NCI-H1105 (cell line): Measurements from ENCODE around the gene HS3ST4.

Source experiments
- DNase-seq: peaks from one replicate; lab custom pipeline; 2025; lab: John Stamatoyannopoulos, UW

Gene HS3ST4

DNA sequence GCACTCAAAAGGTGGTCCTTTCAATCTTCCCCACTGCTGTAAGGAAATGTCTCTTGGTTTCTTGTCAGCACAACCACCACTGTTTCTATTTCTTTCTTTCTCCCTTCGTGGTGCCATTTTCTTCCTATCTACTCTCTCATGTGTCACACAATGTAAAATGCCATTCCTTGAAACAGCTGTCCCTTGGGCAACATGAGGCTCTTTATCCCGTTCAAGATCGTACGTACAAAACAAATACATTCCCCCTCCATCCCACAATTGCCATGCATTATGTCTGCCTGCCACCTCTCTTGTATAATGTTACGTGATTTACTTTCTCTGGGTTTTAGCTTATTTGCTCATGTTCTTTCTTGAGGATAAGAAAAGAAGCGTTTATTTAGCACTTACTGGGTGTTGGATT is 410.6 kb downstream of the HS3ST4 start:
- DNase-seq = no peak

- DNase-seq = no peak
Measured at GRCh38 chr16:26108836-26109505, 417.2 kb downstream of the HS3ST4 start.

GRCh38 chr16:26111900-26112299 is 420.1 kb downstream of the HS3ST4 start:
- no peak for DNase-seq

DNA sequence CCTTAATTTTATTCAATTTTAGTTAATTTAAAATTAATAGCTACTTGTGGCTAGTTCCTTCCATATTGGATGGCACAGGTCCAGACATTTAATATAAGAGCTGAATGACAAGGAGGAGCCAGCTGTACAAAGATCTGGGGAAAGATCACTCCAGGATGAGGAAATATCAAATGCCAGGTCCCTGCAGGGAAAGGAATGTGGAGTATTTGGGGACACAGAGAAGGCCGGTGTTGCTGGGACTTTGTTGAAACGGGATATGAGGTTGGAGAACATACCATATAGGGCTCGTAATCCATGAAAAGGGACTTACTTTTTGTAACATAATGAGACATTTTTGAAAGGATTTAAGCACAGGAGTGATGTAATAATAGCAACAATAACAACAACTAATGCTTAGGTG is 426.8 kb downstream of the HS3ST4 start:
- DNase-seq = no peak

- DNase-seq = no peak
Measured at GRCh38 chr16:26120729-26121128, 429.0 kb downstream of the HS3ST4 start.

- no peak for DNase-seq
Measured at GRCh38 chr16:26128296-26128695, 436.5 kb downstream of the HS3ST4 start.

DNA sequence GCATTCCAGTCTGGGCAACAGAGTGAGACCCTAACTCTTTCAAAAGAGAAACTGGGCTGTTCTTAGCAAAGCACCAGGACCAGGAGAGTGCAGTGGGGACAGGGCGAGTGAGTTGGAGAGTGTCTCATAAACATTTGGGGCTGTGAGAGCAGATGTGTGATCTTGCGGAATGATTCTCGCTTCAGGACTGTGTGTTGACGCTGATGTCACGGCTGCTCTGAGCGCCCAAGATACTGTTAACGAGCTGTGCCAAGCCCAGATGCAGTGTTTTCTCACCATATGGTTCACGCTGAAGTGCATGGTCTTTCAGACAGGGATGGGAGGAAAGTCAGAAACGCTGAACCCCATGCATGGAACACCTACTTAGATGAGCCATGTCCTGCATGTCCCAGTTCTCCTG is 438.2 kb downstream of the HS3ST4 start:
- no peak for DNase-seq

DNA sequence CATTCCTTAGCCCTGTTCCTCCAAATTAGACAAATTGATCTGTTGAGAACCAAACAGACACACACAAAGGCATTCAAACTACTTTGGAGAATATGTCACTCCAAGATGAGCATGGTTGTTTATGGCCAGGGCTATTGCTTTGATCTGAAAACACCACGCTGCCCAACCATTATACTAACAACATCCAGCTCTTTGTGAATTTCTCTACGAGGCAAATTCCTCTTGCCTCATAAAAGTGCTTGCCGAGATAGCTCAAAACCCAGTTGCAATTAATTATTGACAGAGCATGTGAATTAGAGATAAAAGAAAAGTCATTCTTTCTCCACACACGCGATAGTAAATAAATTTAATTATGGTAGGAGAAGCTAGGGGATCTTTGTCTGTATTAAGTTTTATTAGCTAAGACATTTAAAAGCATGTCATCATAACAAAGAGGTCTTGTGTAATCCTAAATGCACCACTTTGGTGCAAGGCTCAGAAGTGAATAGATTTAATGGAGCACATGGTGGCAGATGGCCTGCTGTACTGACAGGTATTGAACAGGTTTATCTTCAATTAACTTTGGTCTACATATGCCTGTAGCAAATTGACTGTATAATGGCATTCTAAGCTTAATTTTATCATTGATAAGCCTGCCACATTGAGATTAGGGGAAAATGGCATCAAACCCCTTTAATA is 441.8 kb downstream of the HS3ST4 start:
- DNase-seq = no peak

- DNase-seq = no peak
Measured at GRCh38 chr16:26134588-26134987, 442.8 kb downstream of the HS3ST4 start.

- no peak for DNase-seq
Measured at GRCh38 chr16:26137956-26138355, 446.2 kb downstream of the HS3ST4 start.

DNA sequence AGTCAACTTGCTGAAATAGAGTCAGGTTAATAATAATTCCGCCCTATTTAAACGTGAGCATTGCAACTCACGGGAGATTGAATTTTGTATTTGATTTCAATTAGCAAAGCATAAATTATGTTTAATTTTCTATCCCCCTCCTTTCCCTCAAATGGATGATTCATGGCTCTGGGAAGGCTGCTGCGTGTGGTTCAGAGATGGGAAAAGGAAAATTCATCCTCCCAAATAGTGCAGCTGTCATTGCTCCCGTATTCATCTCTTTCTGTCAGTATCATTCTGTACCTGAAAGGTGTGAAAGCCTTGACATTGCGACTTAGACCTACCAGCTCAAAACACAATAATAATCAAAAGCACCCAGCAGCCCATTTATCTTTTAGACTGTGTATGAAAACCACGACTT is 447.3 kb downstream of the HS3ST4 start:
- DNase-seq = no peak

- DNase-seq = no peak
Measured at GRCh38 chr16:26139884-26140283, 448.1 kb downstream of the HS3ST4 start.

DNA sequence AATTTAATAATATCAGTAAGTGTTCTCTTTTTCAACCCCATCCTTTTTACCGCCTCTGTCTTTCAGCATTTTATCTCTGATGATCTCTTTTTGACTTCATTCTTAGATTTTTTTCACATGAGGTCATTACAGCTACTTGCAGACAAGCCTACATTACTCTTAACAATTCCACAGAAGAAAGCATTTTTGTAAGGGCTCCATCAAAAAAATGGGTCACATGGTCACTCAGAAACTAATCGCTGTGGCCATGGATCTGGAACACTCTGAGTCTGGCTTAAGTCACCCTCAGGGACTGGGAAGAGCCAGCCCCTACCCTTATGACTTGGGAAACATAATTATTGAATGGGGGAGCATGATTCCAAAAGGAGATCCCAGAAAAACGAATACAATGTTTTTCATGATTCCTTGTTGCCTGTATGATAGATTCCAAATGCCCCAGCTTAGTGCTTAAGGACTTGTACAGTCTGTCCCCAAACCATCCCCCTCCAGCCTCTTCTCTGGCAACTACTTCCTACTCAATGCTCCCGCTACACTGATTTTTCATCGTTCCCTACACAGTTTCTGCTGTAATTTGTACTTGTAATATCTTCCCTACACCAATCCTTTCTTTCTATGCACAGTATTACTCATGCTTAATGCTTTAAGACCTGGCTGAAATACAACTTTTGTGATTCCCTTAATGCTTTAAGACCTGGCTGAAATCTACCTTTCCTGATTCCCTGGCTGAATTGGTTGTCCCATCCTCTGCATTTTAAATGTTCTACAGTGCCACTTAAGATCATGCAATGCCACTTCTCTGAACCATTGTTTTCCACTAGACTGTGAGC is 457.8 kb downstream of the HS3ST4 start:
- DNase-seq = no peak

DNA sequence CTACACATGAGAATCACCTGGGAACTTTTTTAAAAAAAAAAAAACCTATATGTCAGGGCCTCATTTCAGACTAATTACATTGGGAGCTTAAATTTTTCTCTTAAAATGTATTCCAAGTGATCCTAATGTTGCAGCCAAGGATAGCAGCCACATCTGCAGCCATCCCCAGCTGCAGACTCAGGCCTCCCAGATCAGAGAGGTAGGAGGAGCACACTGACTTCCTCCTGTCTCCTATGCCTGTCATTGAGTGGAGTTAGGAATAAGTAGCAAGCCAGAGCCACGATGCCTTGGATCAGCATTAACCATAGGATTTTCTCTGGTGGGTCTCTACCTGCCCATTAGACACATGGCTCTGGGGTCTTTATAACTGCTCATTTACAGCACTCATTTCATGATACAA is 463.5 kb downstream of the HS3ST4 start:
- no peak for DNase-seq

DNA sequence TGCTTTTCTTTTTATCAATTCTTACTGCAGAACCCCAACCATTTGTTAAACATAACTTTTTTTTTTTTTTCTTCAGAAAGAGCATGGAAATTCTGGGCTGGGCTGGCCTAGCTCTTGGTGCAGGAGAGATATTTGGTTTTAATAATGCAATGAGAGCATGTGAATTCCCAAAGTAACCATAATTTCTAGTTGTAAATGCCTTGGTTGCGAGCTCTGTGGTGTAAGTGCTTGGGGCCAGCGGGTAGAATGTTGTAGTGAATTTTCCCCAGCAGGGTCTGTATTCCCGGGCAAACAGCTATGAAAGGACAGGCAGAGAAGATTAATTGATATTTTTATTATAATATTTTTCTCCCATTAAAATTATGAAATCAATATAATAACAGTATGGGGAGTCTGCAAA is 465.6 kb downstream of the HS3ST4 start:
- no peak for DNase-seq

DNA sequence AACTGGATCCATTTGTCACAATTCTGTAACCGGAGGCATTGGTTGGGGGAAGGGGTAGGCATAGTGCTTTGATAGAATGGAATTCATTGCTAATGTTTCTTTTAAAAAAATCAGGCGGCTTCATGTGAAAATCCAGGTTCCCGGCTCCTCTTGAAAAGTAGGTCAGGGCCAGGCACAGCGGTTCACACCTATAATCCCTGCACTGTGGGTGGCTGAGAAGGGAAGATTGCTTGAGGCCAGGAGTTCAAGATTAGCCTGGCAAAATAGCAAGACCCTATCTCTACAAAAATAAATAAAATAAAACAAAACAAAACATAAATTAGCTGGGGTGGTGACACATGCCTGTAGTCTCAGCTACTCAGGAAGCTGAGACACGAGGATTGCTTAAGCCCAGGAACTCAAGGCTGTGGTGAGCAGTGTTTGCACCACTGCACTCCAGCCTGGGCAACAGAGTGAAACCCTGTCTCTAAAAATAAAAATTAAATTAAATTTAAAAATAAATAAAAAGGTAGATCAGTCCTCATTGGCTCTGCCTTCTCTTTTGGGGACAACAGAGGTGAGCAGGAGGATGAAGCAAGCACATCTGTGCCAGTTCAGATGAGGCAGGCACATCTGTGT is 466.5 kb downstream of the HS3ST4 start:
- no peak for DNase-seq

GRCh38 chr16:26161461-26162180 is 469.9 kb downstream of the HS3ST4 start:
- no peak for DNase-seq

- DNase-seq = no peak
Measured at GRCh38 chr16:26169473-26169872, 477.7 kb downstream of the HS3ST4 start.

GRCh38 chr16:26175944-26176343 is 484.2 kb downstream of the HS3ST4 start:
- DNase-seq = no peak

GRCh38 chr16:26177438-26177837 is 485.7 kb downstream of the HS3ST4 start:
- DNase-seq = no peak

DNA sequence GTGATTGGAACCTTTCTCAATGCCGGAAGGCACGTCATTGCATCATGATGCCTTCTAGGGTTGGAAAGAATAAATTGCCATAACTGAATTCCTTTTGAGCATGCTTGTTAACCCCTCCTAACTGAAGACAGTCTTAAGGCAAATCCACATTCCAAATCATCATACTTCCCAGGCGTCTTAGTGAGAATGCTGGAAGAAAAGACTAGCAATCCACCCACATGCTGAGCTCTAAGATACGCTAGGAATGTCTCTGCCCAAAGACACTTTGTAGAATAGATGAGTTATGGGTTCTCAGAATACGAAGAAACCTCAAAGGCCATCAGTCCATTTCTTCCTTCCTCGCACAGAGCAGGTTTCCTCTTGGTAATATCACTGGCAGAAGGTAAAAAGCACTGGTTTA is 486.5 kb downstream of the HS3ST4 start:
- DNase-seq = no peak

DNA sequence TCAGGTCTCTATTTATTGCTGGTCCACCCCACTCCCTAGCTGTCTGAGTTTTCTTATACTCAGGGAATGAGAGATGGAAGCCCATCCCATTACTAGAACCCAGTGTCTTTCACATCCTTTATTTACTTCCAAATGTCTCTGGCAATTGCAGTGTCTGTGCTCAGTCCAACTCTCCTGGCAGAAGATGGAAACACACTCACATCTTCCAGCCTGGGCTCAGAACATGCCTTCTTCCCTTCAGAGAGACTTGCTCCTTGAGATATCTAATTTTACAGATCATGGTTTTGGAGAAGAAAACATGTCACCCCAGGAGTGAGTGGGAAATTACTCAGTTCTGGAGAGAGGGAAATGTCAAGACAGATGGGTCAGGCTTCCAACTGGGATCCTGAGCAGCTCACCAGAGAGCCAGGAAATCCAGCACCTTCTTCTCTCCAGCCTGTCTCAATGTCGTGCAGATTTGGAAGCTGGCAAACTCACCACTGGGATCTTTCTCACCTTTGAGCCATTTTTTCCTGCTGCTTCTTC is 494.4 kb downstream of the HS3ST4 start:
- DNase-seq = no peak
